ENCODE data around the gene KCNAB1.

The KCNAB1 gene

GRCh38 chr3:156461889-156462288 is 341.5 kb downstream of the KCNAB1 start:
- no peak for DNase-seq

- no peak for DNase-seq
Observed at GRCh38 chr3:156463123-156463522, 342.7 kb downstream of the KCNAB1 start.

- no peak for DNase-seq
Observed at GRCh38 chr3:156465194-156465593, 344.8 kb downstream of the KCNAB1 start.

GRCh38 chr3:156469456-156469855 is 349.1 kb downstream of the KCNAB1 start:
- DNase-seq, result no peak

GRCh38 chr3:156471431-156471830 is 351.1 kb downstream of the KCNAB1 start:
- no peak for DNase-seq

GRCh38 chr3:156472150-156472549 is 351.8 kb downstream of the KCNAB1 start:
- DNase-seq, result no peak

- no peak for DNase-seq
Observed at GRCh38 chr3:156472684-156473083, 352.3 kb downstream of the KCNAB1 start.

GRCh38 chr3:156473341-156473740 is 353.0 kb downstream of the KCNAB1 start:
- DNase-seq, result no peak

- no peak for DNase-seq
Observed at GRCh38 chr3:156474560-156475389, 354.4 kb downstream of the KCNAB1 start.

- DNase-seq, result no peak
Observed at GRCh38 chr3:156477323-156477722, 356.9 kb downstream of the KCNAB1 start.

- no peak for DNase-seq
Observed at GRCh38 chr3:156478891-156479290, 358.5 kb downstream of the KCNAB1 start.

GRCh38 chr3:156479604-156480003 is 359.2 kb downstream of the KCNAB1 start:
- DNase-seq, result no peak

GRCh38 chr3:156480949-156481348 is 360.6 kb downstream of the KCNAB1 start:
- no peak for DNase-seq

GRCh38 chr3:156483002-156483401 is 362.6 kb downstream of the KCNAB1 start:
- DNase-seq, result no peak

GRCh38 chr3:156483426-156483825 is 363.0 kb downstream of the KCNAB1 start:
- DNase-seq, result peak; percentile 8 to 70 (median 39)

GRCh38 chr3:156483961-156484787 is 363.8 kb downstream of the KCNAB1 start:
- DNase-seq, result peak; percentile 32 to 74 (median 48)

- DNase-seq, result no peak
Observed at GRCh38 chr3:156488767-156489166, 368.4 kb downstream of the KCNAB1 start.

- peak in 2 of 4 experiments; percentile 34 to 37 for DNase-seq
Observed at GRCh38 chr3:156489462-156489911, 369.1 kb downstream of the KCNAB1 start.

GRCh38 chr3:156491192-156491591 is 370.8 kb downstream of the KCNAB1 start:
- DNase-seq, result no peak

- DNase-seq, result no peak
Observed at GRCh38 chr3:156492801-156493261, 372.5 kb downstream of the KCNAB1 start.

GRCh38 chr3:156493887-156494286 is 373.5 kb downstream of the KCNAB1 start:
- no peak for DNase-seq

GRCh38 chr3:156495816-156496215 is 375.4 kb downstream of the KCNAB1 start:
- DNase-seq, result no peak

- no peak for DNase-seq
Observed at GRCh38 chr3:156497326-156497725, 376.9 kb downstream of the KCNAB1 start.

All from suppressor macrophage (primary cell).